Pons (tissue), 1 donor: ENCODE data around the gene ASMT.
"Not testable (repeated sequence)": the region's sequence is repeated elsewhere in the genome, so short reads cannot be mapped to it uniquely, and the experiment has no call there.

Experiments
- DNase-seq: peaks from one replicate; pipeline ENCODE4 v3.0.0-alpha.2; 2016; ENCODE audit warnings: low spot score

The ASMT gene

DNA sequence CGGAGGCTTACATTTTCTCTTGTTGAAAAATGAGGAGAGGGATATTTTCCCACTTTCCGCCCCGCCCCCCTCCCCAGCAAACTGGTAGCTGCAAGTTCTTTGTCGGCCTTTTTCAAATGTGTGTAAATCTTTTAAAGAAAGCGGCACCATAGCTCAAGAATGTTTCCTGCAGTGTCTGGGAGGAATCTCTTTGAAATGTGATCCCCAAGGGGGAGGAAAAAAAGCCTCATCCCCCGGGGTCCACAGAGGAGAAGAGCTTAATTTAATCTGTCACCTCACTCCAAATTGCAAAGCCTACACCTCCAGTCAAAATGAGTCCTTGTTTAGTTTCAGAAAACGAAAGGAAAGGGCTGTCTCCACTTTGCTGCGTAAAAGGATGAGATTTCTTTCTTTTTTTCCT is 34.8 kb downstream of the ASMT start:
- DNase-seq = no peak

DNA sequence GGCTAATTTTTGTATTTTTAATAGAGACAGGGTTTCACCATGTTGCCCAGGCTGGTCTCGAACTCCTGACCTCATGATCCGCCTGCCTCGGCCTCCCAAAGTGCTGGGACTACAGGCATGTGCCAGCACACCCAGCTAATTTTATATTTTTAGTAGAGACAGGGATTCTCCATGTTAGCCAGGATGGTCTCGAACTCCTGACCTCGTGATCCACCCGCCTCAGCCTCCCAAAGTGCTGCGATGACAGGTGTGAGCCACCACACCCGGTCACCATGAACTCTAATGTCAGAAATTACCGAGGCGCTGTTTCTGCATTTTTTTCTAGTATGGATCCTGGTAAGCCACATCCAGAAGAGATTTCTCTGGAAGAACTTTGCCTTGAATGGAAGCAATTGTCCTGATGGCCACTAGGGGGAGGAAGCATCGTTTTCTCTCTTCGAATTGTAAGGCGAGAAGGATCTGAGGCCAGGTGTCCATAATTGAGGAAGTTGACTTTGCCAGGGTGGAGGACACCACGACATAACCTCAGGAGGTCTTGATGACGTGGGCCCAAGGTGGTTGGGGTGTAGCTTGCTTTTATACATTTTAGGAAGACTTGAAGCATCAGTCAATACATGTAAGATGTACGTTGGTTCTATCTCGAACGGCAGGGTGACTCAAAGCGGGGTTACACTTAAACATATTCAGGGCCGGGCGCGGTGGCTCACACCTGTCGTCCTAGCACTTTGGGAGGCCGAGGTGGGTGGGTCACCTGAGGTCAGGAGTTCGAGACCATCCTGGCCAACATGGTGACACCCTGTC is 37.4 kb downstream of the ASMT start:
- DNase-seq = peak; percentile 46

DNA sequence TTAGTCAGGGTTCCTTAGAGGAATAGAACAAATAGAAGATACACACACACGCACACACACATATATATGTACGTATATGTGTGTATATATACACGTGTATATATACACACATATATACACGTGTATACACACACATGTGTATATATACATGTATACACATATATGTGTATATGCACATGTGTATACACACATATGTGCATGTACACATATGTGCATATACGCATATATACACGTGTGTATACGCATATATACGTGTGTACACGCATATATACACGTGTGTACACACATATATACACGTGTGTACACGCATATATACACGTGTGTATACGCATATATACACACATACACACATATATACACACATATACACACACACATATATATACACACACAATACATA is 41.5 kb downstream of the ASMT start:
- DNase-seq = no peak

DNA sequence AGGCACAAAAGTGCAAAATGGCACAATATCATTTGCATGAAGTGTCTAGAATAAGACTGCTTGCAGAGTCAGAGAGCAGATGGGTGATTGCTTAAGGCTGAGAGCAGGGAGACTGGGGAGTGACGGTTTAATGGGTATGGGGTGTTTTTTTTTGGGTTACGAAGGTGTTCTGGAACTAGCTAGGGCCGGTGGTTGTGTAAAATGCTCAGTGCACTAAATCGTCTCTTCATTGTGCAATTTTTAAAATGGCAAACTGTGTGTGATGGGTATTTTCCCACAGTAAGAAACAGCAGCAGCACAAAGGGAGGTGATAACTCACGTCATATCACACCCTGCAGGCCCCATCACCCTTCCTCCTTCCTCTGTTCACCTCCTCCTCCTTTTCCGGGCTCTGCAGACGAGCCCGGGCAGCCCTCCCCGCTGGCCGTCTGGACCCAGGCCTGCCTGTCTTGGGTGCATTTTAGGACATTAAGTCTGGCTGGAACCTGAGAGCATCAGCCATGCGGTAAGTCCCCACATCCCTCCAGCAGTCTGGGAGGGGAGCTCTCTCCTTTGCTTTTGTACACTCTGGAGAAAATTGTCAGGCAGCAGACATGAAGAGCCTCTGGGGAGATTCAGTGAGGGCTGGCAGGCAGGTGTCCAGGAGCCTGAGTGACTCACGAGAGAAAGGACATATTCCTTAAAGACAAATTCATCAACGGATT is 42.7 kb downstream of the ASMT start:
- DNase-seq = peak; percentile 34

DNA sequence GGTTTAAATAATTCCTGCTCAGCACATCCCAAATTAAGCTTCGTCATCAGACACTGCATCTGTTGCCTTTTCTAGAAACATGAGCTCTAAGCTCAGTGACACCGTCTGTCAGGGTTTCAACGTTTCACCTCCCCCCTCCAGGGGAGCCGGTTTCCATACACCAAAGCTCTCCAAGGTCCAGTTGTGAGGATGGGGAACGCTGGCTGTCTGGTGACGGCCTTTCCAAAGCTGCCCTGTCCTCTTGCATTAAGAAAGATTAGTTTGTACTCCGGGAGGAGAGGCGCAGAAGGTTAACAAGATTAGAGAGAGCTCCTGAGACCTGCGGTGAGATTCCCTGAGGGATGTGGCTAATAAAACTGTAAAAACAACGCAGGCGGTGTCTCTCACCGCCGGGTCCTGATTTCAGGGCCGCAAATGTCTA is 43.2 kb downstream of the ASMT start:
- no peak for DNase-seq

DNA sequence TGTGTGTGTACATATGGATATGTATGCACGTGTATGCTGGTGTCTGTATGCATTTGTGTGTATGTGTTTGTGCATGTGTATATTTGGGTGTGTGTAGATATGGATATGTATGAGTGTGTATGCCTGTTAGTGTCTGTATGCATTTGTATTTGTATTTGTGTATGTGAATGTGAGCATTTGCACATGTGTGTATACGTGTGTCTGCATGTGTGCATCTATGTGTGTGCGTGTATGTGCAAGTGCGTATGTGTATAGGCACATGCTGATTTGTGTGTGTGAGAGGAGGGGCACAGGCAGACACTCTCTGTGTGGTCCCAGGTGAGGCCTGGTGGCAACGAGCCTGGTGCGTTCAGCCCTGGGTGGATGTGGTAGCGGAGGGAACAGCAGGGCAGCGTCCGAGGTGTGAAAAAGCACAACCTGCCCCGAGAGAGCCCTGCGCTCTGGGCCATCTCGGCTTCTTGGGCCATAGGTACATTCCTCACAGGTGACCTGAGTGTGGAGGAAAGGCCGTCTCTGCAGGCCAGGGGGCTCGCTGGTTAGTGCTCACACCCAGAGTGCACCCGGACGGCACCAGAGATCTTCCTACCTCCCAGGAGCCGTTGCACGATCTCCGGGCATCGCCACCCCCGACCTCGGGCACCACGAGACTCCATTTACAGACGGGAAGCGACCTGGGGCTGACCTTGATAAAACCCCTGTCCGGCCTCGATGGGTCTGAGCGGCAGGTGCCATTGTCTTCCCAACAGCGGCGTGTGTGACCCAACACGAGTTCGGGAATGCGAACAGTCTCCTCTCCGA is 45.0 kb downstream of the ASMT start:
- DNase-seq = no peak

DNA sequence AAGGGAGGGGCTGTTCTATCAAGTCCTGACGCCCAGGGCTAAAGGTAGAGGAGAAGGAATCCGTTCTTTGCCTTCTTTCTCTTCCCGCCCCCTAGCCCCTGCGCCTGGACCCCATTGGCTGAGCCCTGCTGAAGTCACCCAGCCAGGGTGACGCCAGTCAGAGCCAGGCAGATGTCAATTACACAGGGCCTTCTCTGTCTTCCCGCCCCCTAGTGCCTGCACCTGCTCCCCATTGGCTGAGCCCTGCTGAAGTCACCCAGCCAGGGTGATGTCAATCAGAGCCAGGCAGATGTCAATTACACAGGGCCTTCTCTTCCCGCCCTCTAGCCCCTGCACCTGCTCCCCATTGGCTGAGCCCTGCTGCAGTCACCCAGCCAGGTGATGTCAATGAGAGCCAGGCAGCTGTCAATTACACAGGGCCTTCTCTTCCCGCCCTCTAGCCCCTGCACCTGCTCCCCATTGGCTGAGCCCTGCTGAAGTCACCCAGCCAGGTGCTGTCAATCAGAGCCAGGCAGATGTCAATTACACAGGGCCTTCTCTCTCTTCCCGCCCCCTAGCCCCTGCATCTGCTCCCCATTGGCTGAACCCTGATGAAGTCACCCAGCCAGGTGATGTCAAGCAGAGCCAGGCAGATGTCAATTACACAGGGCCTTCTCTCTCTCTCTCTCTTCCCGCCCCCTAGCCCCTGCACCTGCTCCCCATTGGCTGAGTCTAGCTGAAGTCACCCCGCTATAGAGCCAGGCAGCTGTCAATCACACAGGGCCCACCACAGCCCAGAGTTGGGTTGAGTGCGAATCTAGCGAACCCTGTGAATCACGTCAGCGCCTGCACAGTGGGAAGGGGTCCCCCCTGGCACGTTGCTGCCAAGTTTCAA is 46.4 kb downstream of the ASMT start:
- DNase-seq = peak; percentile 72

DNA sequence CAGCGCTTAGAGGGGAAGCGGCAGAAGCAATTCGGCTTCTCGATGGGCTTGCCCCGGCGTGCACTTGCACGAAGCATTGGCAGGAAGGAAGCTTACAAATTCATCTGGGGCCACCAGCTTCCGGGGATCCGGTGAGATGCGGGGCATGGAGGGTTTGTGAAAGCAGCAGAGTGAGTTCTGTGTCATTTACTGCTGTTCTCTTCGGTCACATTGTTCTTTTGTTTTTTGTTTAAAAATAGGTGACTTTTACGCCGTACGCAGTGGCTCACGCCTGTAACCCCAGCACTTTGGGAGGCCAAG is 47.0 kb downstream of the ASMT start:
- DNase-seq = no peak

DNA sequence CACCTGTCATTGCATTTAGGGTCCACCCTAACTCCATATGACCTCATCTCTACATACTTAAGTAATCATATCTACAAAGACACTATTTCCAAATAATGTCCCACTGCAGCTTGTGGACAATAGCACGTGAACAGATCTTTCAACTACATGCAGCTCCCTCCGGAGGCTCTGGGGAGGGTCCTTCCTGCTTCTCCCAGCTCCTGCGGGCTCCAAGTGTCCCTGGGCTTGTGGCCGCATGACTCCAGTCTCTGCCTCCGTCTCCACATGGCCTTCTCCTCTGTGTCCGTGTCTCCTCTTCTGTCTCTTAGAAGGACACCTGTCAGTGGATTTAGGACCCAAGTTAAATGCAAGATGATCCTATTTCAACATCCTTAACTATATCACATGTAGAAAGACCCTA is 52.7 kb downstream of the ASMT start:
- DNase-seq = no peak

DNA sequence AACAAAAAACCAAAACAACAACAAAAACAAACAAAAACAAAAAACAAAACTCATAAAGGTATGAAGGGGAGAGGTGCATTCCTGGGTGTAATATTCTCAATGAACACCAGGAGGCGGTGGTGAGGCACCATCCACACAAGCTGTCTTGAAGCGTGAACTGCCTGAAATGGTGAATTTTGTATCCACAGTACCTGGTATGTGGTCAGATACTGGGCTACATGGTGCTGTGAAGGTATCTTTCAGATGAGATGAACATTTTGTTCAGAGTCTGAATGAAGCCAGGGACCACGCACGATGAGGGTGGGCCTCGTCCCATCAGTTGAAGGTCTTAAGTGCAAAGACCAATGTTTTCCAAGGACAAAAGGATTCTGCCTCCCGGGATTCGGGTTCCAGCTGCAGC is 58.5 kb downstream of the ASMT start:
- no peak for DNase-seq

DNA sequence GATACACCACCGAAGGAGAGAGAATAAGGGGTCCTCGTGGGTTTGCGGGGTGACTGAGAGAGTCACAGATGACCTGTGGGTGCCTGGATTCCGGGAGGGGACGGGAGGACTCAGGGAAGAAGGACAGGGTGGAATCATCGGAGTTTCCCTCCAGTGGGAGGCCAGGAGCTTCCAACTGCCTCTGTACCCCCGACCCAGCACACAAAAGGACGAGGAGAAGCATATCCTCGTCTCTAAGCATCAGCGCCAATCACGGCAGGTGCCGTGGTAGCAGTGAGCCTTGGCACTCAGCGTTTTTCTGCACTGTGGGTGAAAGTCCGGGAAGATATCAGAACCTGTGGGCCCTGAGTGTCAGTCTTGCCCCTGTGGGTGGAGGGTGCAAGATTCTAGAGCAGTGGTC is 62.0 kb downstream of the ASMT start:
- no peak for DNase-seq

DNA sequence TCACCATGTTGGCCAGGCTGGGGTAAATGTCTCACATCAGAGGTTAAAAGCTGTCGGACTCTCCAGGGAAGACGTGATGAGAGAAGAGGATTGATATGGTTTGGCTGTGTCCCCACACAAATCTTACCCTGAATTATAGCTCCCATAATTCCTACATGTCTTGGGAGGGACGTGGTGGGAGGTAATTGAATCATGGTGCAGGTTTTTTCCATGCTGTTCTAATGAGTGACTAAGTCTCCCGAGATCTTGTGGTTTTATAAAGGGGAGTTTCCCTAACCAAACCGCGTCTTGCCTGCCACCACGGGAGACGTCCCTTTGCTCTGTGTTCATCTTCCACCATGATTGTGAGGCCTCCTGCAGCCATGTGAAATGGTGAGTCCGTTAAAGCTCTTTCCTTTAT is 64.4 kb downstream of the ASMT start:
- DNase-seq = no peak

DNA sequence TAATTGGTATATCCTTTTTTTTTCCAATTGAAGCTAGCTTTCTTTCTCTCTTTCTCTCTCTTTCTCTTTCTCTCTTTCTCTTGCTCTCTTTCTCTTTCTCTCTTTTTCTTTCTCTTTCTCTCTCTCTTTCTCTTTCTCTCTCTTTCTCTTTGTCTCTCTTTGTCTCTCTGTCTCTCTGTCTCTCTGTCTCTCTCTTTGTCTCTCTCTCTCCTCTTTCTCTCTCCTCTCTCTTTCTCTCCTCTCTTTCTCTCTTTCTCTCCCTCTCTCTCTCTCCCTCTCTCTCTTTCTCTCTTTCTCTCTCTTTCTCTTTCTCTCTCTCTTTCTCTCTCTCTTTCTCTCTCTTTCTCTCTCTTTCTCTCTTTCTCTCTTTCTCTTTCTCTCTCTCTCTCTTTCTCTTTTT is 66.6 kb downstream of the ASMT start:
- DNase-seq = no peak

DNA sequence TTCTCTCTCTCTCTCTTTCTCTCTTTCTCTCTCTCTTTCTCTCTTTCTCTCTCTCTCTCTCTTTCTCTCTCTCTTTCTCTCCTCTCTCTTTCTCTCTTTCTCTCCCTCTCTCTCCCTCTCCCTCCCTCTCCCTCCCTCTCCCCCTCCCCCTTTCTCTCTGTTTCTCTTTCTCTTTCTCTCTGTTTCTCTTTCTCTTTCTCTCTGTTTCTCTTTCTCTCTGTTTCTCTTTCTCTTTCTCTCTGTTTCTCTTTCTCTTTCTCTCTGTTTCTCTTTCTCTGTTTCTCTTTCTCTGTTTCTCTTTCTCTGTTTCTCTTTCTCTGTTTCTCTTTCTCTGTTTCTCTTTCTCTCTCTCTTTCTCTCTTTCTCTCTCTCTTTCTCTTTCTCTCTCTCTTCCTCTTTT is 67.0 kb downstream of the ASMT start:
- not testable (repeated sequence) for DNase-seq

DNA sequence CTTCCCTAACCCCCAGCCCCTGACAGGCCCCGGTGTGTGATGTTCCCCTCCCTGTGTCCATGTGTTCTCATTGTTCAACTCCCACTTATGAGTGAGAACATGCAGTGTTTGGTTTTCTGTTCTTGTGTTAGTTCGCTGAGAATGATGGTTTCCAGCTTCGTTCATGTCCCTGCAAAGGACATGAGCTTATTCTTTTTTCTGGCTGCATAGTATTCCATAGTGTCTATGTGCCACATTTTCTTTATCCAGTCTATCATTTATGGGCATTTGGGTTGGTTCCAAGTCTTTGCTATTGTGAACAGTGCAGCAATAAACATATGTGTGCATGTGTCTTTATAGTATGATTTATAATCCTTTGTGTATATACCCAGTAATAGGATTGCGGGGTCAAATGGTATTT is 67.6 kb downstream of the ASMT start:
- not testable (repeated sequence) for DNase-seq

DNA sequence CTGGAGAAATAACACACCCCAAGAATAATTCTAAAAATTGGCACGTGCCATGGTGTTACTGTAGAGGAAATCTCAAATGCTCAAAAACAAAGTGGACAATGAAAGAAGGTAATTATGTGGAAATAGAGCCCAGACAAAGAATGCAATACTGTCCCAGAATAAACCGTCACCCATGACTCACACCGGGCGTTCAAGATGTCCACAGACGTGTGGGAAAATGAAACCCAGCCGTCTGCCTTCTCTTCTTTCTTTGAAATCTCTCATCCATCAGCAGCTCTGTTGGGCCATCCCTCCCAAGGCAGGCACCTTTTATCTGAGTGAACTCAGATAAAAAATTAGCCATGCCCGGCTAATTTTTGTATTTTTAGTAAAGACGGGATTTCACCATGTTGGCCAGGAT is 70.0 kb downstream of the ASMT start:
- not testable (repeated sequence) for DNase-seq

DNA sequence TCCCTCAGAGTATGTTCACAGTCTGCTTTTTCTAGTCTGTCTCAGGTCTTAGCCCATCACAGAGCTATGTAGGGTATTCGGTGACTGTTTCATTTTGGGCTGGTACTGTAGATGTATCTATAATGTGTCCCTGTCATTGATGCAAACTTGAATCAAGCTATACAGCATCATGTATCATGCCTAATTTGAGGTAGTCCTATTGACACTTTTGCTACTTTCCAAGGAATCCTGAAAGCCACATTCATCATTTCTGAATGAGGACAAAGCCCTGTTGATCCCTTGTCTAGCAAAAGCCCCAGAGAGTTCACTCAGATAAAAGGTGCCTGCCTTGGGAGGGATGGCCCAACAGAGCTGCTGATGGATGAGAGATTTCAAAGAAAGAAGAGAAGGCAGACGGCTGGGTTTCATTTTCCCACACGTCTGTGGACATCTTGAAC is 70.6 kb downstream of the ASMT start:
- not testable (repeated sequence) for DNase-seq

DNA sequence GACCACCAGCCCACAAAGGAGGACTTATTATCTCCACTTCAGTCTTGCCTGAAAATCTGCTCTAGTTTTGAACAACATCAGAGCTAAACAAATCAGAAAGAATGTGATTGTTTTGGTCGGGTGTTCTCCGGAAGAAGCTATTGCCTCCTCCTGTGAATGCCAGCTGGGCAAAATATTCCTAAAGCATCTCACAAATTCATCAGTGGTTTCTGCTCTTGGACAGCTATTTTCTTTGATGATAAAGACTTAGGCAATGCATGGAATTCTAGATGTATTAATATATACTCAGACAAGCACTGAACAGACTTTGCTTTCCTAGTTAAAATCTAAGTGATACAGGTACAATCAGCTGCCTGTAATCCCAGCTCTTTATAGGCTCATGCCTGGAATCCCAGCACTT is 71.8 kb downstream of the ASMT start:
- no peak for DNase-seq
